HG02798 (cell line): Measurements from ENCODE around the gene RGS8.
"Not testable (repeated sequence)": the region's sequence is repeated elsewhere in the genome, so short reads cannot be mapped to it uniquely, and the experiment has no call there.

ENCODE experiments used
- ATAC-seq: cut with Tn5 transposase; IDR thresholded peaks from one replicate; pipeline ENCODE4 v1.9.1; 2021; ENCODE audit warnings: mild to moderate bottlenecking; ENCODE audit not compliant: unreplicated experiment, poor library complexity

Gene RGS8

GRCh38 chr1:182703539-182703938 is 19.2 kb upstream of the RGS8 start:
- ATAC-seq = no peak

DNA sequence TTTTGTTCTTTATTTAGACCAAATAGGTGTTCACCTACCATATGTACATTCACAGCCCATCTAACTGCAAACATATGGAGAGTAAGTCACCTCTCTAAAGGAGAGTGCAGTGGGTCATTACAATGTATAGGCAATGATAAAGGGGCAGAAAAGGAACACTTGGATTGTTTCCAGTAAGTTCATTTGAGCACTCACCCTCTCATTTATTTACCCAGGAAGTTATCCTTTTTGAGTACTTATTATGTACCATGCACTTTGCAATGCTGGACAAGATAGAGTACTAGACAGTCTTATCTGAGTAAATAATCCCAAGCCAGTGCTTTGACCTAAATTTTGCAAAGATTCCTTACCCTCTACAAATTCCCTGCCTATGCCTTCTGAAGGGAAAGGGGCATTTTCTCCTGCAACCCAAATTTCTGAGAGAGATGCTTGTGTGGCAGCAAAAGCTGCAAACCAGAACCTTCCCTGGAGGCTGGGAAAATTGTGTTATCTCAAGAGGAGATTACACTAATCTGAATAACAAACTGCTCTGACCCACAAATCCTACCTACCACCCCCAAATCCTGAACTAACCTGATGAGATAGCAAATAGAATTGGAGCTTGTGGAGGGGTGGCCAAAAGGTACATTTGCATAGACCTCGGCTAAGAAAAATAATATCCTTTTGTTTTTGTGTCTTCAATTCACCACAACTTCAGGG is 18.6 kb upstream of the RGS8 start:
- no peak for ATAC-seq

GRCh38 chr1:182700351-182700709 is 15.9 kb upstream of the RGS8 start:
- no peak for ATAC-seq

DNA sequence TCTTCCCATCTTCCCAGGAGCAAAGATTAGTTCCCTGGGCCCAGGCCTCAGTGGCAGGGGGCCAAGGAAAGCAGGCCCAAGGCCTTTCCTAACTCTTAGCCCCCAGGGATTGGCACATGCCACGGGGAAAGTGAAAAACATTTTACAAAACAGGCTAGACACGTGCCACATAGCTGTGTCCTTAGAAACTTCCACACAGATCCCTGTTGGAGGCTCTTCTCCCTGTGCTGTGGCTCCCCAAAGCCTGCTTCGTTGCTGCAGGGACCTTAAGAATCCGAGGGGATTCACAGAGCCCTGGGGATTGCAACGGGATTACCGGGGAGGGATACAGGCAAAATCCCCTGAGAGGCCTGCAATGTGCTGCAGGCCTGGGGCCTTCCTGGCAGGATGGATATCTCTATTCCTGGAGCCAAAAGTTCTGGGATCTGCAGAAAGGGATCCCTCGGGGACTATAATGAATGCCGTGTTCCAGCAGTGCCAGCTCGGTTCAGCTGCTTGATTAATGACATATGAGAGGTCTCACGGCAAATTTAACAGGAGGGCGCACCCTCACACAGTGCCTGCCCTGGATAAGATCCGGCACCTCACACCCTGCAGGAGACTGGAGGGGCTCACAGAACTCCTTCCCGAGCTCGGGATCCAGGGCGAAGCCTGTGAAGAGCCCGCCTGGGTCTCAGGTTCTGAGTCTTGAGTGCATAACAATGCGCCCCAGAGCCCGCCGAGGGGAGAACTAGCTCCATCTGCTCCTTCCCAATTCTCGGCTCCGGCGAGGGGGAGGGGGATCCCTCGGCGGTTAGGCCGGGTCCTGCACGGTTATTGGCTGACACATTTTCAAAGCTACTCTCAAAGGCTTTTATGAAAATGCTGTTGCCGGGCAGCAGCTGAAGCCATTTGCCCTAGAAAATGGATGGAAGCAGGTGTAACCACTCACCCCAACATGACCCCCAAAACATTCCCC is 15.3 kb upstream of the RGS8 start:
- ATAC-seq = no peak

DNA sequence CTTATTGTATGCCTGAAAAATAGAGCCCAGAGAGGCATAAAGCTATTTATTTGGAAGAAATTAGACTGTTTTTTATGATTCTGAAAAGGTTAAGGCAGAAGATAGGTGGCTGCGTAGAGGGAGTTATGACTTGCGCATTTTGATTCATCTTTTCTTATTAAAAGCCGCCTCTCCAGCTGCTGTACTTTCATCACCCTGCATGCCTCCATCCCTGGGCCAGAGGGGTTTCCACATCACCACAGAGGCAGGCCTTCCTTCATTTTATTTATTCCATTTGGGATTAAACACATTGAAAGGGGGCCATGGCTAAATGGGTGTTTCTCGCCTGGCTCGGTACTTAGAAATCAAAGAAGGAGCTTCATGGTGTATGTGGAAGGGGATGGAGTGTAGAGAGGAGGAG is 14.6 kb upstream of the RGS8 start:
- no peak for ATAC-seq

- not testable (repeated sequence) for ATAC-seq
Measured at GRCh38 chr1:182693139-182693538, 8.8 kb upstream of the RGS8 start.

DNA sequence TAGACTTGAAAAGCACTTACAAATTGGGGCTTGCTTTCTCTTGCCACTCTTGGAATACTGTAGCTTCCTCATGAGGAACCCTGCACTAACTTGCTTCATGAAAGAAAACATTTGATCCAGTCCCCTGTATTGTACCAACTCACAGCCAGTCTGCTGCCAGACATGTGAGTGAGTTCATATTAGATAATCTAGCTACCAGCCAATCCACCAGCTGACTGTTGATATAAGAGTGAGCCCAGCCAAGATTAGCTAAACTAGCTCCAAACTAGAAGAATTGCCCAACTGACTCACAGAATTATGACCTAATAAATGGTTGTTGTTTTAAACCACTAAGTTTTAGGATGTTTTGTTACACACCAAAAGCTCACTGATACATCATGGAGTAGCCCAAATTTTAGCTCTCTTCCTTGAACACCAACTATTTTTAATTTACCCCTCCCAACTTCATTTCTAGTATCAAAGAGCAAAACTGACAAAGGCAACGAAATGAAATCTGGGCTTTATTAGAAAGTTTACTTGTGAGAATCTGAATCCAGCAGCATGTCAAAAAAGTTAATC is 6.6 kb upstream of the RGS8 start:
- no peak for ATAC-seq

DNA sequence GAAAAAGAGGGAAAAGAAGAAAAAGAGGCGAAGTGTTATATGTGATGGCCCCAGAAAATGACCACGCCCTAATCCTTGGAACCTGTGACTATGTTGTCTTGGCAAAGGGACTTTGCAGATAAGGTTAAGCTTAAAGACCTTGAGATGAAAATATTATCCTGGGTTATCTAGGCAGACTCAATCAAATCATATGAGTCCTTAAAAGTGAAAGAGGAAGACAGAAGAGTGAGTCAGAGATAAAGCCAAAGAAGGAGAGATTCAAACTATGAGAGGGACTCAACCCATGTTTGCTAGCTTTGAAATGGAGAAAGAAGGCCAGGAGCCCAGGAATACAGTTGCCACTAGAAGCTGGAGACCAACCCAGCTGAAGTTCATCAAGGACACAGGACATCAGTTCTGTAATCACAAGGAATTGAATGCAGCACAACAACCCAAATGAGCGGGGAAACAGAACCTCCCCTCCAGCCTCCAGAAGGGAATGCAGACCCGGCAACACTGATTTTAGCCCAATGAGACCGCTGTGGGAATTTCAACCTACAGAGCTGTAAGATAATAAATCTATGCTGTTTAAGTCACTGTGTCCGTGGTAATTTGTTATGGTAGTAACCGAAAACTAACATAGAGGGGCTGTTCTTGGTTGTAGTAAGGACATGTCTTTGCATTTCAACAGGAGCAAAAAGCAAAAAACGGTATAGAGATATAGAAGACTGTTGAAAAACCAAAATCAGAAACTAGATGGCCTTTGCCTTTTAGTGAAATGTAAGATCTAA is 4.2 kb upstream of the RGS8 start:
- ATAC-seq = no peak

DNA sequence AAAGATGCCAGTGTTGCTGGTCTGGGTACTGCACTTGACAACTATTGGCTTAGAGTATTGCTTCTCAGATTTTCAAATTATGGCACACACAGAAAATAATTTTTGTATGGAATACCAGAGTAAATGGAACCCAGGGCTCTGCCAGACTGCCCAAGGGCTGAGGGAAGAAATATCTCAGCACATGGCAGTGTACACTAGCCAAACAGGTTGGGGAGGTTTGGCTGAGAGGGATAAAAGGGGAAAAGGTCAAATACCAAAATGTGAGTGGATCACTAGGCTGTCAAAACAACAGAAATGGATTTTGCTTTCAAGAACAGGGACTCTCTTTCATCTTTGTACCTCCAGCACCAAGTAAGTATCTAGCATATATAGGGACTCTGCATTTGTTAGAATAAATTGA is 3.0 kb upstream of the RGS8 start:
- ATAC-seq = no peak

- ATAC-seq = no peak
Measured at GRCh38 chr1:182686446-182686845, 2.1 kb upstream of the RGS8 start.

- ATAC-seq = no peak
Measured at GRCh38 chr1:182685215-182685614, 828 bp upstream of the RGS8 start.

DNA sequence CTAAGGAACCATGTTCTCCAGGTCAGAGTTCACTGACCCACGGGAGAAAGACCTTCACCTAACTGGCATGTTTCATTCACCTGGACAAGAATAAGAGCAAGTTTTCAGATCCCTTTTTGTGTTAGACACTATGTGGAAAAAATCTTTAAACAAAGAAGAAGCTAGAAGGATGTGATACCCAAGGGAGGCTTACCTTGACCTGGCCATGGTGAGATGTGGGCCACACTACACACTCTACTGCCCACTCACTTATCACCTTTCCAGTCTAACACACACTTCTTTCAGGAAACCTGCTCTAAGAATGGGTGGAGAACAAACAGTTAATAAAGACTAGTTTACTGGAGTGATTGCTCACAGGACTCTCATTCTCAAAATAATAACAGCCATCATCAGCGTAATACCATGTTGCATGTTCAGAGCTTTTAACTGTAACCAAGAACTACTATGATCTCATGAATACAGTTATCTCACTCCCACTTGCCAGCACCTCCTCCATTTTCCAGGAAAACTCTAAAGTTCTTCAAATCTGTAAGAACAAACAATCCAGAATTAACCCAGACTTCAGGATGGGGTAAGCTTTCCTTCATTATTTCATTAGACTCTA is 1.4 kb downstream of the RGS8 start:
- no peak for ATAC-seq

DNA sequence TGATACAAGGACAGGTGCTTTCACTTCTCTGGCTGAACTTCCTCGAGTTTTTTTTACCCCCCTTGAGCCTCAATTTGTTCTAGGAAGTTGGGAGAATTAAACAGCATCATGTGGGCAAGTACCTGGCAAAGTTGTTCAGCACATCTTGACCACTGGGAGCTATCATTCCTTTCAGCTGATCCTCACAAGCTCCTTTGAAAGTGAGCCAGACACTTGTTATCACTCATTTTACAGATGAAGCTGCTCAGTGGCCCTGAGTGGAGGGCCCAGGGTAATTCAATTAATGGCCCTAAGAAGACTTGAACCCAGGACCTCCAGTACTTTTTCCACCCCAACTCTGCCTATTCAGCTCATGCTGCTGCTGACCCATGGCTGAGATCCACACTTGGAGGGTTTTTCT is 2.0 kb downstream of the RGS8 start:
- ATAC-seq = no peak

GRCh38 chr1:182681568-182681912 is 2.8 kb downstream of the RGS8 start:
- ATAC-seq = no peak

DNA sequence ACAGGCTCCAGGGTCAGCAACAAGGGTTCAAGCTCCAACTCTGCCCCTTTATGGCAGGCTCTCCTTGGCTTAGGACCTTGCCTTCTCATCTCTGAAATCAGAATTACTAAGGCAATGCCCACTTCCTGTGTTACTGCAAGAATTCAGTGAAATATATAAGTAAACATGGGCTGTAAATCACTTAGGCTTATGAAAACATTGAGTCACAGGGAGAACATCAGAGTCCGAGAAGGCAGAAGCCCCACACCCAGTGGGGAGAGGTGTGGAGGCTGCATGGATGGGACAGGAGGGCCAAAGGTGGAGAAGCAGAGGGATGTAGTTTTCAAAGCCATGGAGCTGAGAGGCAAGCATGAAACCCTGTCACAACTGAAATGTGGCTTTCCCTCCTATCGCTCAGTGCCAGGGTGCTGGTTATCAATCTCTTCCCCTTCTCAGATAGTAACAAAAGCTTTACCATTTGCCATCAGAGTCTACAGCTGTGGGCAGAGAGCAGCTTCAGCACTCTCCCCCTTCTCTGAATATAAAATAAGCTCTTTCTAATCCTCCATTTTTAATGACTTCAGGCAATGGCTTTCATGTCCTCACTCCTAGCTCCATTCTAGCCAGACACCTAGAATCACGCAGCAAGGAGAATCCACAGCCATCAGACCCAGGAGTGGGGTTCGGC is 3.4 kb downstream of the RGS8 start:
- no peak for ATAC-seq

DNA sequence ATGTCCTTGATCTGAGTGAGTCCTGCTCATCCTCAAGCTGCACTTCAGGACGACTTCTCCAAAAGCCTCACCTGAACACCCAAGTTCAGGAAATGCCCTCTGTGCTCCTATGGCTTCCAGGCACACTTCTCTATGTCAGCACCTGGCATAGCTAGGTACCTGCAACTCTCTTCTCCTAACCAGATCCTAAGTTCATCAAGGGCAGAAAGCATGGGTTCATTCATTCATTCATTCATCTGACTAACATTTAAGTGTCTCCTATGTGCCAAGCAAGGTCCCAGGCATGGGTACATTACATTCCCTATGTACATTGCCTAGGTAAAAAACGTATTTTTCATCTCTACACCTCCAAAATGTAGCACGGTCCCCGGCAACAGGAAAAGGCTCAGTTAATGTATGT is 4.0 kb downstream of the RGS8 start:
- no peak for ATAC-seq

DNA sequence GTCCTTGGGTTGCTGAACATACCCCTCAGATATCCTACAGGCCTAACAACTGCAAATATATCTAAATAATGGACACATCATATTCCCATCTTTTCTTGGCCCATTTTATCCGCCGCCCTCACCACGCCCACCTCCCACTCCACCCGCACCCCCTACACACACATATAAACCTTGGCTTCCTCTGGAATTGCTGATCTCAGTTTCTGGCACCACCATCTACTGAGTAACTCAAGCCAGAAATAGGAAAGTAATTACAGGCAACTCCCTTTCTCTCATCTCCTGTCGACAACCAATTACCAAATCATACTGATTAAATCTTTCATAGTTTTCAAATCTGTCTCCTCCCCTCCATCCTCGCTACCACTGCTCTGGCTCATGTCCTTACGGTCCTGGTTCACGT is 4.7 kb downstream of the RGS8 start:
- no peak for ATAC-seq

DNA sequence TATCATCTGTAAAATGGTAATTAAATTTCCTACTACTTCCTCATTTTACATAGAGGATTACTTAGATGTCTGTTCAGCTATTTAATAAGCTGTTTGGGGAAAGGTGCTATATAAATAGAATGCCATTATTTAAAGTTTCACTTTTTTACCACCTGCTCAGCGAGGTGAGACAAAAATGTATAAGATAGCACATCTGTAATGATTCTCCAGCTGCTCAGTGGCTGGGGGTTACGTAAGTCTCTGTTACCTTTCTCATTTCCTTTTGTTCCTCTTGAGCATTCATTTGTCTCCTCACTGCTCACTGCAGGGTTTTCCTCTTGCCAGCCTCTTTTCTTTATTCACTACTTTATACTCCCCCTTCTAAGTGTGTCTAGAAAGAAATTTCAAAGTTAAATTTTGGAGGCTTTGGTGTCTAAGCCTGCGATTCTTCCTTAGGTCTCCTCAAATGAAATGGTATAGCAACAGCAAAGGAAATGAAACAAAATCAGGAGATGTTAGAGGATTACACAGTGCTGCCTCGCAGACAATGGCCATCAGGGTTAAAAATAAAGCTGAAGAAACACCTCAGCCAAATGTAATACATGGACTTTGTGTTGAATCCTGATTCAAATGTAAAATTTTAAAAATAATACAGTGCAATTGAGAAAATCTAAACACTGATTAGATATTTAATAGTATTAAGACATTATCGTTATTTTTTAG is 6.8 kb downstream of the RGS8 start:
- peak; percentile 80 for ATAC-seq

DNA sequence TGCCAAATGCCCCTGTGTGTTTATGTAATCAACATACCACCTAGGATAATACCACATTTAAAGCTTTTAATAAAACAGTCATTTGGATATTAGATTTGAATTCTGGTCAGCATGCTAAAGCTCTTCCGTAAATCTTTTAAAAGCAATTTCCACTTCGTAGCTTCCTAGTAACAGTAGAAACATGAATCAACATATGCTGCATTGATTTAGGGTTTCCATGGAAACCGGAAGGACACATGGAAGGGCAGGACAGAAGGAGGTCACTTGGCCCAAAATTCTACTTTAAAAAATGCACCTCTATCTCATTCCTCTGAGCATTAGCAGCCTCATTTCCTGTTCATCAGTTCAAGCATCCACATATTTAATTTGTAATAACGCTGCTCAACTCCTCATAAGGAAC is 8.1 kb downstream of the RGS8 start:
- no peak for ATAC-seq
